ENCODE data around the gene ACTL10.

ACTL10 gene

GRCh38 chr20:33649201-33649681, 17.5 kb upstream of the ACTL10 start:
- DNase-seq: no peak

- DNase-seq: no peak
These were observed 16.5 kb upstream of the ACTL10 start for GRCh38 chr20:33650111-33650752.

- no peak for DNase-seq
These were observed 15.8 kb upstream of the ACTL10 start for GRCh38 chr20:33650753-33651561.

- DNase-seq: no peak
These were observed 15.1 kb upstream of the ACTL10 start for GRCh38 chr20:33651562-33652048.

GRCh38 chr20:33653218-33653899, 13.4 kb upstream of the ACTL10 start:
- DNase-seq: peak; percentile 33

- no peak for DNase-seq
These were observed 12.7 kb upstream of the ACTL10 start for GRCh38 chr20:33653900-33654596.

- no peak for DNase-seq
These were observed 12.0 kb upstream of the ACTL10 start for GRCh38 chr20:33654680-33655161.

GRCh38 chr20:33655164-33655563, 11.6 kb upstream of the ACTL10 start:
- DNase-seq: no peak

- no peak for DNase-seq
These were observed 10.5 kb upstream of the ACTL10 start for GRCh38 chr20:33656010-33656782.

- no peak for DNase-seq
These were observed 9.7 kb upstream of the ACTL10 start for GRCh38 chr20:33656783-33657703.

GRCh38 chr20:33657704-33658095, 9.0 kb upstream of the ACTL10 start:
- DNase-seq: no peak

GRCh38 chr20:33658510-33658909, 8.2 kb upstream of the ACTL10 start:
- no peak for DNase-seq

- no peak for DNase-seq
These were observed 7.8 kb upstream of the ACTL10 start for GRCh38 chr20:33658929-33659328.

- DNase-seq: no peak
These were observed 7.3 kb upstream of the ACTL10 start for GRCh38 chr20:33659341-33660034.

GRCh38 chr20:33660035-33660684, 6.6 kb upstream of the ACTL10 start:
- DNase-seq: no peak

- no peak for DNase-seq
These were observed 6.1 kb upstream of the ACTL10 start for GRCh38 chr20:33660685-33661058.

GRCh38 chr20:33662172-33662571, 4.6 kb upstream of the ACTL10 start, which contains the start of gene C20orf144:
Gene C20orf144 (plus strand): TSS chr20:33662327. CDS start chr20:33662346, 19 bp downstream.
- no peak for DNase-seq

GRCh38 chr20:33663161-33664084, 3.3 kb upstream of the ACTL10 start:
- peak; percentile 81 for DNase-seq
